ENCODE measurements around the gene ITGB6.

The ITGB6 gene

GRCh38 chr2:160050147-160050546 lies 149.9 kb downstream of the ITGB6 start:
- DNase-seq = no peak
